Coronary artery (tissue), 2 donors: Measurements from ENCODE around the gene DLG2.
"Not testable (repeated sequence)": the region's sequence is repeated elsewhere in the genome, so short reads cannot be mapped to it uniquely, and the experiment has no call there.

Experiments
- DNase-seq: peaks from one replicate; pipeline ENCODE4 v3.0.0-alpha.2; 2017; ENCODE audit warnings: low spot score
- H3K27ac ChIP-seq, 2 donors: fragments of 200-600 bp; sonication (generic); one replicate each; pipeline ENCODE4 v1.5.1; 2016 to 2019
- H3K4me3 ChIP-seq: fragments of 200-600 bp; sonication (generic); 2 replicates; pipeline ENCODE4 v1.5.1; 2016; ENCODE audit warnings: mild to moderate bottlenecking, moderate library complexity
- CTCF ChIP-seq: fragments of 200-600 bp; sonication (generic); IDR thresholded peaks from one replicate; pipeline ENCODE4 v1.5.1; 2019; ENCODE audit warnings: antibody characterized with exemption

DLG2 gene

DNA sequence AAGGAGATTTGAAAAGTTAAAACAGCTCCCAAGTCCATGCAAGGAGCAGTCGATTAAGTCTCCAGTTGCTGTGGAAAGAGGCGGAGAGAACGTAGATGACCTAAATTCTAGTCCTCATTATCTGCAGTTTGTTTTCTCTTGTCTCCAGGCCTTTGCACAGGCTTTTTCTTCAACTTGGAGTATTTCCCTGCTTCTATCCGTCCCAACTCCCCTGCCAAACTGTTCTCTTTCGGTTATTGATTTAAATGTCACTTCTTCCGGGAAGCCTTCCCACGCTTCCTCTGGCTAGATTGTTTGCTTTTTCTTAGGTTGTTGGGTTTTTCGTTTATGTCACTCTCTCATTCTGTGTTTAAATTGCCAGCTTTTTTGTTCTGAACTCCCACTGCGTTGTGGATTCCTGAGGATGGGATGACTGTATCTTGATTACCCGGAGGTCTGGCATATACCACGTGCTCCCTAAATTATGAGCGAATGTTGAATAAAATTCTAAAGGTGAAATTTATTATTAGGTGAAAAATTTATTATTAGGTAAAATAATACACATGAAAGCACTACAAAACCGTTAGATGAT lies 1.7 kb upstream of the DLG2 start:
- Histone ChIP-seq H3K27ac (peak overlapping the region; percentile 66 to 95), H3K4me3 (peak overlapping the region; percentile 93)
- no peak for DNase-seq
- TF ChIP-seq CTCF, result no peak

DNA sequence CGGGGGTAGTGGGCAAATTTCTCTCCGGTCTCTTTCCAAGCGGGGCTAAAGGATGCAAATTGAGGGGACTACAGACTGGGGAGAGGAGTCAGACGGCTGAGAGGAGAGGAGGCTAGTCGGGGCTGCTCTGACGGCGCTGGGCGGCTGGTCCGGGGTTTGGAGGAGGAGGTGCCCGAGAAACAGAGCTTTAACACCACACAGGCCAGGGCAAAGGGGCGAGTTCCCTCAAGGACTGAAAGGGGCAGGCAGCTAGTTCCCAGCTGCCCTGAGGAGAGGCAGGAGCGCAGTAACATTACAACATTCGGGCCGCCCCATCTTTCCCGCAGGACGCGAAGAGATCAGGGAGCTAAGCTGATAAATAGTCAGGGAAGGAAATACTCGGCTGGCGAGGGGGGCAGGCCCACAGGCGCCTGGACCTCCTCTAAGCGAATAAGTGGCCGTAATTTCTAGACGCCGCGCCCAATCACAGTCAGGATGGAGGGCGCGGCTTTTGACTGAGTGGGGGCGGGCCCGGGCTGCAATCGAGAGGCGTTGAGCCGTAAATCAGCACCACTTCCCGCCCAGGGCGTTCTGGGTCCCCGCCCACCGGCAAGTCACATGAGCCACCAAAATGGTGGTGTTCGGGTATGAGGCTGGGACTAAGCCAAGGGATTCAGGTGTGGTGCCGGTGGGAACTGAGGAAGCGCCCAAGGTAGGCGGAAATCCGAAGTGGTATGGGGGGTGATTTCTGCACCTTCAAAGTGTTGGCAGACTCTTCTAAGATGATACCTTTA lies 1.0 kb upstream of the DLG2 start, which contains the start of gene TMEM126B:
TSS of gene TMEM126B (plus strand) at position 596 of the 773 bp plus-strand sequence. CDS start at position 611, 15 bp downstream.
- peak; percentile 99 for DNase-seq
- Histone ChIP-seq H3K27ac (peak within 1 kb of the TSS; percentile 83 to 95), H3K4me3 (peak within 1 kb of the TSS; percentile 93)
- no peak for TF ChIP-seq CTCF

DNA sequence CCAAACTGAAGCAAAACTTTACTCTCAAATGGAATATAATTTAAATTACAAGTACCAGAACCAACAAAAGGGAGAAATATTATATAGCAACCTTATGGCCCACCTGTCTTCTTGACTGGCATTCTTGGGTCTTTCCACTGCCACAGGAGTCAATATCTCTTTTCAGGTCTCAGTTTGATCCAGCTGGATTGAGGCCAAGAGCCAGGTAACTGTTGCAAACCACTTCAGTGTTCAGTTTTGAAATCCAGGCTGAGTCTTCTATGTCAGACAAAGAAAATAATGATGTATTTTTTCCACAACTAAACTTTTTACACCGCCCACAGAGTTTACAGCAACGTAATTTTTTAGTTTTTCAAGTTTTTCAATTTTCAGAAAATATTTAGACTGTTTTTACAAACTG lies 648 bp downstream of the DLG2 start:
- Histone ChIP-seq H3K4me3 (peak overlapping the region; percentile 93), H3K27ac (peak overlapping the region; percentile 83 to 95)
- DNase-seq, result no peak
- no peak for TF ChIP-seq CTCF

- TF ChIP-seq CTCF, result no peak
- H3K27ac ChIP-seq, result no peak overlapping the region
- DNase-seq, result no peak
- H3K4me3 ChIP-seq, result no peak overlapping the region
Observed at GRCh38 chr11:85620256-85620655, 6.9 kb downstream of the DLG2 start.

GRCh38 chr11:85619499-85619898 lies 7.6 kb downstream of the DLG2 start:
- TF ChIP-seq CTCF, result no peak
- H3K4me3 ChIP-seq, result no peak overlapping the region
- H3K27ac ChIP-seq, result no peak overlapping the region
- DNase-seq, result no peak

DNA sequence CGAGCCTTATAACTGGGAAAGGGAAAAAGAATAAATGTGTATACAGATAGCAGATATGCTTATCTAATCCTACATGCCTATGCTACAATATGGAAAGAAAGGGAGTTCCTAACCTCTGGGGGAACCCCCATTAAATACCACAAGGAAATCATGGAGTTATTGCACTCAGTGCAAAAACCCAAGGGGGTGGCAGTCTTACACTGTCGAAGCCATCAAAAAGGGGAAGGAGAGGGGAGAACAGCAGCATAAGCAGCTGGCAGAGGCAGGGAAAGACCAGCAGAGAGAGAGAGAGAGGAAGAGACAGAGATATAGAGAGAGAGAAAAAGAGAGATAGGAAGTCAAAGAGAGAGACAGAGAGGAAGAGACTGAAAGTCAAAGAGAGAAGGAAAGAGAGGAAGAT lies 15.5 kb downstream of the DLG2 start:
- H3K27ac ChIP-seq, DNase-seq, H3K4me3 ChIP-seq: not testable (repeated sequence)

GRCh38 chr11:85609286-85609685 lies 17.9 kb downstream of the DLG2 start:
- not testable (repeated sequence) for H3K4me3 ChIP-seq, H3K27ac ChIP-seq, DNase-seq

DNA sequence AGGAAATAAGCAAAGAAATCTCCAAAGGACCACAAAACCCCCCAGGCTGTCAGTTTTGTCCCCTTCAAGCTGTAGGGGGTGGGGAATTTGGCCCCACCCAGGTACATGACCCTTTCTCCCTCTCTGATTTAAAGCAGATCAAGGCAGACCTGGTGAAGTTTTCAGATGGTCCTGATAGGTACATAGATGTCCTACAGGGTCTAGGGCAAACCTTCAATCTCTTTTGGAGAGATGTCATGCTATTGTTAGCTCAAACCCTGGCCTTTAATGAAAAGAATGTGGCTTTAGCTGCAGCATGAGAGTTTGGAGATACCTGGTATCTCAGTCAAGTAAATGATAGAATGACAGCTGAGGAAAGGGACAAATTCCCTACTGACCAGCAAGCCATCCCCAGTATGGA lies 18.5 kb downstream of the DLG2 start:
- DNase-seq, H3K27ac ChIP-seq, H3K4me3 ChIP-seq: not testable (repeated sequence)

DNA sequence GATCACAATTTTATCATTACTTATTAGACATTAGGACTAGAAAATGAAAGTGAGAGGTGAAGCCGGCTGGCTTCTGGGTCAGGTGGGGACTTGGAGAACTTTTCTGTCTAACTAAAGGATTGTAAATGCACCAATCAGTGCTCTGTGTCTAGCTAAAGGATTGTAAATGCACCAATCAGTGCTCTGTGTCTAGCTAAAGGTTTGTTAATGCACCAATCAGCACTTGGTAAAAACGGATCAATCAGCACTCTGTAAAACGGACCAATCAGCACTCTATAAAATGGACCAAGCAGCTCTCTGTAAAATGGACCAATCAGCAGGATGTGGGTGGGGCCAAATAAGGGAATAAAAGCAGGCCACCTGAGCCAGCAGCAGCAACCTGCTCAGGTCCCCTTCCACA lies 20.9 kb downstream of the DLG2 start:
- not testable (repeated sequence) for H3K4me3 ChIP-seq, DNase-seq, H3K27ac ChIP-seq
